ENCODE results near the gene IL6R.
A peak's percentile ranks its signal among the peaks of the same experiment; 100 is the strongest.
"Not testable (repeated sequence)": the region's sequence is repeated elsewhere in the genome, so short reads cannot be mapped to it uniquely, and the experiment has no call there.

Gene IL6R

GRCh38 chr1:154407198-154408091, 2.3 kb downstream of the IL6R start:
- no peak for DNase-seq (ENCODE audit: low read depth)

GRCh38 chr1:154408174-154408777, 3.1 kb downstream of the IL6R start:
- no peak for DNase-seq (ENCODE audit: low read depth)

DNA sequence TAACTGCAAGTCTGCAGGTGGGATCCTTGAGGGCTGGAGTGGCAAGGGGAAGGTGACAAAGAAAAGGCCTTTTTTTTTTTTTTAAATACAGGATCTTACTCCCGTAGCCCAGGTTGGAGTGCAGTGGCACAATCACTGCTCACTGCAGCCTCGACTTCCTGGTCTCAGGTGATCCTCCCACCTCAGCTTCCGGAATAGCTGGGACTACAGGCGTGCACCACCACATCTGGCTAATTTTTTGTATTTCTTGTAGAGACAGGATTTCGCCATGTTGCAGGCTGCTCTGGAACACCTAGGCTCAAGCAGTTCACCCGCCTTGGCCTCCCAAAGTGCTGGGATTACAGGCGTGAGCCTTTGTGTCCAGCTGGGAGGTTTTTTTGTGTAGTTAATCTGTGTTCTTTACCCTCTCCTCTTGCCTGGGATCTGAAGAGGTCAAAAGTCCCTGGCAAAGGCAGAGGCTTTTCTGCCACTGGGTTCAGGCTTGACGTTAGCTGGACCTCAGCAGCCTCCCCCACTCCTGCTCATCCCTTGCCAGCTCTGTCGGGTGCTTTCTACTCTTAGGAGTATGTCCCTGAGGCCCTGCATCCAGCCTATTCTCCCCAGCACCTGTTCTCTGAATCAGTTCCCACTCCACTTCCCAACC, 5.2 kb downstream of the IL6R start:
- DNase-seq (ENCODE audit: low read depth), result no peak

DNA sequence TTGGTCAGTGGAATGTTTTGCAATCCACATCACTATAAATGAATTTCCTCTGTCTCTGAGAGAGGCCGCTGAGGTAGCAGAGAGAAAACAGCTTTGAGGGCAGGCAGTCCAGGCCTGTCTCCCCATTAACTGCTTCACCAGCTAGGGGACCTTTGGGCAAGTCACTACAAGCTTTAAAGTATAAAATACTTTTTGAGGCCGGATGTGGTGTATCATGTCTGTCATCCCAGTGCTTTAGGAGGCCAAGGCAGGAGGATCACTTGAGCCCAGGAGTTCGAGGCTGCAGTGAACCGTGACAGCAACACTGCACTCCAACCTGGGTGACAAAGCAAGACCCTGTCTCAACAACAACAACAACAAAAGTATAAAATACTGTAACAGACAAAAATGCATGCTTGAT, 6.4 kb downstream of the IL6R start:
- no peak for DNase-seq (ENCODE audit: low read depth)

- no peak for DNase-seq (ENCODE audit: low read depth)
Observed at GRCh38 chr1:154413177-154413783, 8.1 kb downstream of the IL6R start.

DNA sequence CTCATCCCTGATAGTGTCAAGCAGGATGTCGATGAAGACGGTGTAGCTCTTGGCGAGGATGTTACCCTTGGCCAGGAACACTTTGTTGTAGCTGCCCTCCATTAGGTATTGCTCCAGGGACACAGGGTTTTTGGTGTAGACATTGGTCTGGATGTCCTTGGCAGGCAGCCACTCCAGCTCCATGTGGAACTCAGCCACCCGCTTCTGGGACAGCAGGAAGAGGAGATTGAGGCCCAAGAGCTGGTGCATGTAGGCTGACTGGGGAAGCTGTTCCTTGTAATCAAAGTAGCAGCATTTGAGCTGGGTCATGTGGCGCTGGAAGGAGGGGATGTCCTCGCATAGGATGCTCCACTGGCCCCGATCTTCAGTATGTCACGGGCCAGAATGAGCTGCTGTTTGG, 9.5 kb downstream of the IL6R start:
- no peak for DNase-seq (ENCODE audit: low read depth)

DNA sequence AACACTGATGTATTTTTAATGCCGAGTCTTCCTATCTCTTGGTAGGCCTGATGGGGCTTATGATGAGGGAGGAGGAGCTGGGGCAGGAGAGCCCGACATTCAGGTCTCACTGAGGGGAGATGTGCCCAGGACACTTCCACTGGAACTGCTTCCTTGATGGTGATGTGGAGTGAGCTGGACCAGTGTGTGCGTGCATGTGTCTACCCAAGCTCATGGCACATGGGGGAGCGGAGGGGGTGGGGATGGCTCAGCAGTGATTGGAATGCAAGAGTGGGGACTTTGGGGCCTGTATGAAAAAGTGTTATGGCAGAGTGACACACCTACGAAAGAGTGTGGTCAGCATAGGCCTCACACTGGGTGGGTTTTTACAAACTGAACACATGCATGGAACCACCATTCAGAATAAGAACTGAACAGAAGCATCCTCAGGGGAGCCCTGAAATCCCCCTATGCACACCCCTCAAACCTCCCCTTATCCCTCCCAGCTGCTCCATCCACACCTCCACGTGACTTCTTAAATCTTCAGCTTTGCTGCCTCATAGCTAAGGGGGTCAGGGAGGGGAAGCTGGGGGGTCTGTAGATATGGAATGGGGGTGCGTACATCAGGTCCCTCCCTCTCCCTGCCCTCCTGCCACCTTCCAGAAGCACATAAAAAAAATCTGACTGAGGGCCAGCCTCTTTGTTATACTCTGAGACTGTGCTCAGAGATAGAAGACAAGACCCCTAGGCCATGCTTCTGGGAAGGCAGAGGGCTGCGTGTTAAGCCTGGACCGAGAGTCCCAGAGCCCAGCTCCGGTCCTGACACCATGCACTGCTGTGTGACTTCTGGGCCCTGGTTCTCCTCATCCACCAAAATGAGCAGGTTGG, 11.6 kb downstream of the IL6R start:
- DNase-seq (ENCODE audit: low read depth), result no peak

GRCh38 chr1:154417338-154417608, 12.1 kb downstream of the IL6R start:
- no peak for DNase-seq (ENCODE audit: low read depth)

- DNase-seq (ENCODE audit: low read depth), result no peak
Observed at GRCh38 chr1:154418062-154418921, 13.1 kb downstream of the IL6R start.

DNA sequence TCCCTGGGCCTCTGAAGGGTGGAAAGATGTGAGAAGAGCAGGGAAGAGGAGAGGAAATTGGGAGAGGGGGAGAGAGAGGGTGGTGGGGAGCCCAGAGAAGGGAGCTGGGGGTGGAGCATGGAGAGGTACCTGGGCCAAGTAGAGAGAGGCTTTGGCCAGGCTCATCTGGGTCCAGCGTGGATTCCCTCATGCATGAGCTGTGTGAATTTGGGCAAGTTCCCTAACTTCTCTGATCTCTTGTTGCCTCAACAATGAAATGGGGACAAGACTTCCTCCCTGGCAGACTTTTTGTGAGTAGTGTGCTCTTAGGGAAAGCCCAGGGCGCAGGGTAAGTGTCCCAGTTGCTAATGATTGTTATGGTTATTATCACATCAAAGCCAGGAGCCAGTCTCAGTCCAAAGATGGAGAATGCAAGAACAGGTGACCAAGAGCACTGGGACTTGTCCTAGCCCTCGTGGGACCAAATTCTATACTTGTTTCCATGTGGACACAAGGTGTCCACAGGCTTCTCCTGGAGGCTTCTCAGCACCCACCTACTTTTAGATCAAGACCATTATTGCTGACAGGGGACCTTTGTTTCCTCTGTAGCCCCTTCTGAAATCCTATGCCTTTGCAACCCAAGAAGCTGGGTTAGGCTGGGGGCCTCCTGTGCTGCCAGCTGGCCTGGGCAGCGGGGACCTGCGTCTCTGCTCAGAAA, 13.9 kb downstream of the IL6R start:
- DNase-seq (ENCODE audit: low read depth), result no peak

GRCh38 chr1:154419620-154420571, 14.8 kb downstream of the IL6R start:
- peak; percentile 39 for DNase-seq (ENCODE audit: low read depth)

- DNase-seq (ENCODE audit: low read depth), result no peak
Observed at GRCh38 chr1:154420961-154421924, 16.1 kb downstream of the IL6R start.

DNA sequence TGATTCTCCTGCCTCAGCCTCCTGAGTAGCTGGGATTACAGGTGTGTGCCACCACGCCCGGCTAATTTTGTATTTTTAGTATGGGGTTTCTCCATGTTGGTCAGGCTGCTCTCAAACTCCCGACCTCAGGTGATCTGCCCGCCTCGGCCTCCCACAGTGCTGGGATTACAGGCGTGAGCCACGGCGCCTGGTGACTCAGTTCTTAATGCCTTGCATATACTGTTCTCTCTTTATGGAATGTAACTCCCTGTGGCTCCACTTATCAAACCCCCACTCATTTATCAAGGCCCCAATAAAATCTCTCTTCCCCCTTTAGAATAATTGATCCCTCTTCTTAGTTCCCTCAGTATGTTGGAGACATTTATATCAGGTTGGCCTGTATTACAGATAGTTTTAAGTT, 16.9 kb downstream of the IL6R start:
- DNase-seq (ENCODE audit: low read depth), result not testable (repeated sequence)

GRCh38 chr1:154422521-154422920, 17.4 kb downstream of the IL6R start:
- DNase-seq (ENCODE audit: low read depth), result no peak

GRCh38 chr1:154423304-154423987, 18.3 kb downstream of the IL6R start:
- peak; percentile 35 for DNase-seq (ENCODE audit: low read depth)

DNA sequence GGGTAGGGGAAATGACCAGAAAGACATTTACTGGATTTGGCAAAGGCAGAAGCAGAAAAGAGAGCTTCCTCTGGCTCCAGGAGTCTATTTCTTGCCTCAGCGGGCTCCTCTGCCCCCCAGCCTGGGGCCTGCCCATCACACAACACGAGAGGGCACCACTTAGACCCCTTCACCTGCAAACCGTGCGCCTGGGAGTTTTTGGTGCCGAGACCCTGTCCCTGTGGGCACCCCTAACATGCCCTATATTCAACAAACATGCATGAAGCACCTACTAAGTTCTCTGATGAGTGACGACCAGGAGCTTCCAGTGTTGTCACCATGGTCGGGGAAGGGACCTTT, 18.8 kb downstream of the IL6R start:
- DNase-seq (ENCODE audit: low read depth), result no peak

- no peak for DNase-seq (ENCODE audit: low read depth)
Observed at GRCh38 chr1:154425172-154425571, 20.0 kb downstream of the IL6R start.

Measured in stimulated activated CD8-positive, alpha-beta memory T cell treated with anti-CD3 and anti-CD28 coated beads, Interleukin-12 subunit alpha, Interleukin-12 subunit beta, amount 100 ng/mL, for 4 hours (primary cell).